Right renal cortex interstitium (tissue), 3 donors: ENCODE results near the gene ZNF283. TPM values are rescaled to one million over a fixed set of nuclear protein-coding genes. Genes with fewer than 3 reads are reported as not detected.
"Not testable (repeated sequence)": the region's sequence is repeated elsewhere in the genome, so short reads cannot be mapped to it uniquely, and the experiment has no call there.

Experiments
- DNase-seq, 3 donors: peaks; one replicate each; pipeline ENCODE4 v3.0.0-alpha.2; 2013; ENCODE audit warnings: low read depth in 3 of 3, low spot score in 2 of 3
- polyA plus RNA-seq, 3 donors: library from polyadenylated mRNA; unstranded; fragments of 120-200 nt; gene quantifications; one replicate each; pipeline ENCODE4 v1.2.1, GENCODE V29; 2013; ENCODE audit not compliant: insufficient read length in 3 of 3

ZNF283 gene
- polyA plus RNA-seq, 3 donors, result 11.4 to 14.8 (median 14.5) TPM

GRCh38 chr19:43842007-43842406 lies 14.9 kb downstream of the ZNF283 start:
- no peak for DNase-seq

GRCh38 chr19:43847246-43847645 lies 20.1 kb downstream of the ZNF283 start:
- DNase-seq, result no peak

GRCh38 chr19:43847884-43848283 lies 20.8 kb downstream of the ZNF283 start:
- DNase-seq, result no peak

- DNase-seq, result no peak
Measured at GRCh38 chr19:43848821-43849220, 21.7 kb downstream of the ZNF283 start.

GRCh38 chr19:43858174-43858573 lies 31.1 kb downstream of the ZNF283 start:
- DNase-seq, result no peak

- not testable (repeated sequence) for DNase-seq
Measured at GRCh38 chr19:43866923-43867322, 39.8 kb downstream of the ZNF283 start.

GRCh38 chr19:43872547-43873336 lies 45.6 kb downstream of the ZNF283 start:
- DNase-seq, result no peak

GRCh38 chr19:43880483-43880882 lies 53.4 kb downstream of the ZNF283 start:
- no peak for DNase-seq

- no peak for DNase-seq
Measured at GRCh38 chr19:43883864-43884263, 56.7 kb downstream of the ZNF283 start, which contains the start of gene ZNF404. ZNF404 (minus strand) TSS chr19:43883964.

GRCh38 chr19:43895727-43896308 lies 68.7 kb downstream of the ZNF283 start:
- no peak for DNase-seq

Other genes starting within 250 kb of the ZNF283 start
- 10 to 100 TPM; 12.7 to 13.8 (median 12.9) TPM for gene IRGQ, start 231.2 kb upstream of the ZNF283 start, polyA plus RNA-seq
- gene ZNF576, start 230.7 kb upstream of the ZNF283 start, polyA plus RNA-seq, result 10 to 100 TPM in 2 of 3 donors, 1 to 10 TPM in 1; 9.6 to 11.3 (median 10.1) TPM
- gene SRRM5, start 215.2 kb upstream of the ZNF283 start, polyA plus RNA-seq, result under 1 TPM; 0.59 to 0.80 (median 0.67) TPM
- 10 to 100 TPM; 82.2 to 90.6 (median 86.1) TPM for gene ZNF428, start 207.7 kb upstream of the ZNF283 start, polyA plus RNA-seq
- 10 to 100 TPM; 43.1 to 50.6 (median 44.2) TPM for gene CADM4, start 187.5 kb upstream of the ZNF283 start, polyA plus RNA-seq
- 1 to 10 TPM; 6.0 to 8.4 (median 6.3) TPM for gene PLAUR, start 157.2 kb upstream of the ZNF283 start, polyA plus RNA-seq
- not detected for gene IRGC, start 111.2 kb upstream of the ZNF283 start, polyA plus RNA-seq
- gene SMG9, start 72.4 kb upstream of the ZNF283 start, polyA plus RNA-seq, result 10 to 100 TPM; 36.9 to 40.5 (median 37.4) TPM
- gene KCNN4, start 46.3 kb upstream of the ZNF283 start, polyA plus RNA-seq, result 1 to 10 TPM in 2 of 3 donors, under 1 TPM in 1; 0.97 to 1.8 (median 1.5) TPM
- gene LYPD5, start 24.9 kb upstream of the ZNF283 start, polyA plus RNA-seq, result under 1 TPM; 0.42 to 0.71 (median 0.47) TPM
- 10 to 100 TPM; 10.4 to 11.7 (median 11.1) TPM for gene ZNF404, start 56.6 kb downstream of the ZNF283 start, polyA plus RNA-seq
- gene ZNF45, start 108.0 kb downstream of the ZNF283 start, polyA plus RNA-seq, result 10 to 100 TPM; 25.6 to 30.9 (median 29.0) TPM
- 1 to 10 TPM; 5.0 to 7.5 (median 6.2) TPM for gene ZNF221, start 123.9 kb downstream of the ZNF283 start, polyA plus RNA-seq
- 10 to 100 TPM; 14.8 to 18.7 (median 15.8) TPM for gene ZNF155, start 156.9 kb downstream of the ZNF283 start, polyA plus RNA-seq
- gene ZNF230, start 175.6 kb downstream of the ZNF283 start, polyA plus RNA-seq, result 1 to 10 TPM; 6.8 to 7.5 (median 7.3) TPM
- 10 to 100 TPM in 2 of 3 donors, 1 to 10 TPM in 1; 10.0 to 10.9 (median 10.2) TPM for gene ZNF222, start 198.1 kb downstream of the ZNF283 start, polyA plus RNA-seq
- gene ZNF223, start 224.7 kb downstream of the ZNF283 start, polyA plus RNA-seq, result 10 to 100 TPM; 12.7 to 15.5 (median 13.1) TPM
- 1 to 10 TPM; 3.5 to 4.3 (median 3.9) TPM for gene ZNF284, start 244.8 kb downstream of the ZNF283 start, polyA plus RNA-seq